ENCODE measurements around the gene SLC12A4. TPM values are rescaled to one million over a fixed set of nuclear protein-coding genes. Genes with fewer than 3 reads are reported as not detected.

SLC12A4 gene
- polyA plus RNA-seq, 1 donor (not counting 4 experiments of a cell fraction or from before 2014, with no cell fraction given): 59.3 TPM

DNA sequence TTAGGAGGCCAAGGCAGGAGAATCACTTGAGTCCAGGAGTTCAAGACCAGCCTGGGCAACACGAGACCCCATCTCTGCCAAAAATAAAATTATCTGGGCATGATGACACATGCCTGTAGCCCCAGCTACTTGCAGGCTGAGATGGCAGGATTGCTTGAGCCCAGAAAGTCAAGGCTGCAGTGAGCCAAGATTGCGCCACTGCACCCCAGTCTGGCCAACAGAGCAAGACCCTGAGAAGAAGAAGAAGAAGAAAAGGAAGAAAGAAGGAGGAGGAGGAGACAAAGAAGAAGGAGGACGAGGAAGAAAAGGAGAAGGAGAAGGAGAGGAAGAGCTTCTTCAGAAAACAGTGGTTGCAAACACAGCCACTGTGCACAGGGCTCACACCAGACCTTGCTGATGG, 20.2 kb upstream of the SLC12A4 start:
- Histone ChIP-seq H3K9me3 (ENCODE audit: control insufficient read depth, low read depth, low read length) (no peaks in the 10 kb centered on the region), H2AFZ (ENCODE audit: control insufficient read depth, low read length) (no peak overlapping the region), H3K4me2 (ENCODE audit: control insufficient read depth, extremely low read depth, insufficient read depth, low read depth, low read length) (no peak overlapping the region), H3K27ac (ENCODE audit: control insufficient read depth, insufficient read depth, low read length) (no peak overlapping the region), H3K36me3 (ENCODE audit: control insufficient read depth in 2 of 2, extremely low read depth in 1 of 2, insufficient read depth in 2 of 2, low read length in 2 of 2) (no peaks in the 10 kb centered on the region), H3K27me3 (ENCODE audit: control insufficient read depth, extremely low read depth, insufficient read depth, low read length) (no peaks in the 10 kb centered on the region), H3K4me1 (ENCODE audit: control insufficient read depth, extremely low read depth, insufficient read depth, low read length) (peaks cover 19% of the 10 kb centered on the region), H3K9ac (ENCODE audit: control insufficient read depth, extremely low read depth, insufficient read depth, low read length) (no peak overlapping the region), H3K9me1 (ENCODE audit: control insufficient read depth, extremely low read depth, insufficient read depth, low read length) (no peaks in the 10 kb centered on the region), H3K4me3 (ENCODE audit: control insufficient read depth in 2 of 3, extremely low read depth in 1 of 3, insufficient read depth in 2 of 3, low read depth in 1 of 3, low read length in 3 of 3) (no peak overlapping the region), H4K20me1 (ENCODE audit: control insufficient read depth, extremely low read depth, insufficient read depth, low read length) (no peaks in the 10 kb centered on the region), H3K79me2 (ENCODE audit: control insufficient read depth, insufficient read depth, low read length) (no peaks in the 10 kb centered on the region)
- no peak for TF ChIP-seq EZH2 (IDR thresholded peaks at IDR 0.05; ENCODE audit: low read length)
- TF ChIP-seq, protein P1, sequence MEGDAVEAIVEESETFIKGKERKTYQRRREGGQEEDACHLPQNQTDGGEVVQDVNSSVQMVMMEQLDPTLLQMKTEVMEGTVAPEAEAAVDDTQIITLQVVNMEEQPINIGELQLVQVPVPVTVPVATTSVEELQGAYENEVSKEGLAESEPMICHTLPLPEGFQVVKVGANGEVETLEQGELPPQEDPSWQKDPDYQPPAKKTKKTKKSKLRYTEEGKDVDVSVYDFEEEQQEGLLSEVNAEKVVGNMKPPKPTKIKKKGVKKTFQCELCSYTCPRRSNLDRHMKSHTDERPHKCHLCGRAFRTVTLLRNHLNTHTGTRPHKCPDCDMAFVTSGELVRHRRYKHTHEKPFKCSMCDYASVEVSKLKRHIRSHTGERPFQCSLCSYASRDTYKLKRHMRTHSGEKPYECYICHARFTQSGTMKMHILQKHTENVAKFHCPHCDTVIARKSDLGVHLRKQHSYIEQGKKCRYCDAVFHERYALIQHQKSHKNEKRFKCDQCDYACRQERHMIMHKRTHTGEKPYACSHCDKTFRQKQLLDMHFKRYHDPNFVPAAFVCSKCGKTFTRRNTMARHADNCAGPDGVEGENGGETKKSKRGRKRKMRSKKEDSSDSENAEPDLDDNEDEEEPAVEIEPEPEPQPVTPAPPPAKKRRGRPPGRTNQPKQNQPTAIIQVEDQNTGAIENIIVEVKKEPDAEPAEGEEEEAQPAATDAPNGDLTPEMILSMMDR (optimal IDR thresholded peaks at IDR 0.05 in 1 of 3, IDR thresholded peaks at IDR 0.05 in 1 of 3, conservative IDR thresholded peaks at IDR 0.05 in 1 of 3; ENCODE audit: extremely low read depth in 1 of 3, insufficient read depth in 2 of 3, low read length in 3 of 3): no peak
- FAIRE-seq (no peak), DNase-seq (ENCODE audit: low read depth, low spot score) (no peak)
- dilution Hi-C loops (cut with MboI; ENCODE audit: extremely low pct_ligation_motif_present, low sequenced_read_pairs): no loop called here

DNA sequence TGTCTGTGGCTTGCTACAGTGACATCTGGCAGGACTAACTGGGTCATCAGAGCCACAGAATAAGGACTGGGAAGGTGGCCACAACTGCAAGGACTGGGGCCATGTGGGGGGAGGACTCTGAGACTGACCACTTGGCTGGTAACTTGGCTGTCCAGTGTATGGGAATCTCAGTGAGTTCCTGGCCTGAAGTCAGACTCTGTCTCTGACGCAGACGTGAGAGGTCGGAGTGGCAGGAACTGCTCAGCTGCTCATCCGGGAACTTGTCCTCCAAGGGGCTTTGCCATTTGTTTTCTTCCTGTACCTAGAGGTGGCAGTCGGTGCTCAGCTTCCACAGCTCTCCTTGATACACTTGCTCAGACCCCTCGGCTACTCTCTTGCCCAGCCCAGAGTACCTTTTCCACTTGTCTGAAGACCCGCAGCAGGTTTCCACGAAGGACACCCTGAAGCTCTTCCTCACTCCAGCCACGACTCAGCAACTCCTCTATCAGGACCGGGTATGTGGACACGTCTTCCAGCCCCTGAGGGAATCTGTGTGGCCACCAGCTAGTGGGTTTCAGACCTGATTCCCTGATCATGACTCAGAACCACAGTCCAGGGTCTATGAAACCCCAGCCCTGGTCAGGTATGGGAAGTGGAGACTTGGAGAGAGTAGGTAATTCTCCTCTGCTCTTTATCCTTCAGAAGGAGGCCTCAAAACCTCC, 19.2 kb upstream of the SLC12A4 start:
- Histone ChIP-seq H4K20me1 (ENCODE audit: control insufficient read depth, extremely low read depth, insufficient read depth, low read length) (no peaks in the 10 kb centered on the region), H3K79me2 (ENCODE audit: control insufficient read depth, insufficient read depth, low read length) (no peaks in the 10 kb centered on the region), H2AFZ (ENCODE audit: control insufficient read depth, low read length) (no peak overlapping the region), H3K27ac (ENCODE audit: control insufficient read depth, insufficient read depth, low read length) (no peak overlapping the region), H3K27me3 (ENCODE audit: control insufficient read depth, extremely low read depth, insufficient read depth, low read length) (no peaks in the 10 kb centered on the region), H3K4me1 (ENCODE audit: control insufficient read depth, extremely low read depth, insufficient read depth, low read length) (peaks cover 24% of the 10 kb centered on the region), H3K9ac (ENCODE audit: control insufficient read depth, extremely low read depth, insufficient read depth, low read length) (no peak overlapping the region), H3K4me2 (ENCODE audit: control insufficient read depth, extremely low read depth, insufficient read depth, low read depth, low read length) (no peak overlapping the region), H3K4me3 (ENCODE audit: control insufficient read depth in 2 of 3, extremely low read depth in 1 of 3, insufficient read depth in 2 of 3, low read depth in 1 of 3, low read length in 3 of 3) (no peak overlapping the region), H3K9me1 (ENCODE audit: control insufficient read depth, extremely low read depth, insufficient read depth, low read length) (no peaks in the 10 kb centered on the region), H3K36me3 (ENCODE audit: control insufficient read depth in 2 of 2, extremely low read depth in 1 of 2, insufficient read depth in 2 of 2, low read length in 2 of 2) (no peaks in the 10 kb centered on the region), H3K9me3 (ENCODE audit: control insufficient read depth, low read depth, low read length) (no peaks in the 10 kb centered on the region)
- FAIRE-seq: no peak
- TF ChIP-seq, protein P1 (optimal IDR thresholded peaks at IDR 0.05 in 1 of 3, IDR thresholded peaks at IDR 0.05 in 1 of 3, conservative IDR thresholded peaks at IDR 0.05 in 1 of 3; ENCODE audit: extremely low read depth in 1 of 3, insufficient read depth in 2 of 3, low read length in 3 of 3): no peak
- no peak for TF ChIP-seq EZH2 (IDR thresholded peaks at IDR 0.05; ENCODE audit: low read length)
- dilution Hi-C loops (cut with MboI; ENCODE audit: extremely low pct_ligation_motif_present, low sequenced_read_pairs): no loop called here
- DNase-seq (ENCODE audit: low read depth, low spot score): no peak

Data from keratinocyte (primary cell).